ENCODE data around the gene NRSN1.

NRSN1 gene

GRCh38 chr6:24125980-24126379 lies at the start of gene NRSN1:
TSS of gene NRSN1 (plus strand) at chr6:24126215. CDS start at chr6:24134328, 8,113 bp downstream.
- DNase-seq (ENCODE audit: low read depth): peak; percentile 24

GRCh38 chr6:24078200-24078599 lies 47.8 kb upstream of the NRSN1 start:
- no peak for DNase-seq (ENCODE audit: low read depth)
- no peak for TF ChIP-seq CTCF (IDR thresholded peaks at IDR 0.05; ENCODE audit: insufficient read depth, low read depth, low read length, missing control alignments)
- no peak overlapping the region for H3K4me3 ChIP-seq (ENCODE audit: low read length)

More at GRCh38 chr6:24125980-24126379, at the start of gene NRSN1:
- no peak for TF ChIP-seq CTCF (IDR thresholded peaks at IDR 0.05; ENCODE audit: insufficient read depth, low read depth, low read length, missing control alignments)
- no peak within 1 kb of the TSS for H3K4me3 ChIP-seq (ENCODE audit: low read length)

- H3K4me3 ChIP-seq (ENCODE audit: low read length): no peak overlapping the region
- no peak for TF ChIP-seq CTCF (IDR thresholded peaks at IDR 0.05; ENCODE audit: insufficient read depth, low read depth, low read length, missing control alignments)
- DNase-seq (ENCODE audit: low read depth): no peak
Observed at GRCh38 chr6:24079076-24079475, 46.9 kb upstream of the NRSN1 start.

GRCh38 chr6:24080711-24081110 lies 45.3 kb upstream of the NRSN1 start:
- TF ChIP-seq CTCF (IDR thresholded peaks at IDR 0.05; ENCODE audit: insufficient read depth, low read depth, low read length, missing control alignments): no peak
- H3K4me3 ChIP-seq (ENCODE audit: low read length): no peak overlapping the region
- no peak for DNase-seq (ENCODE audit: low read depth)

GRCh38 chr6:24089736-24090135 lies 36.3 kb upstream of the NRSN1 start:
- no peak overlapping the region for H3K4me3 ChIP-seq (ENCODE audit: low read length)
- no peak for TF ChIP-seq CTCF (IDR thresholded peaks at IDR 0.05; ENCODE audit: insufficient read depth, low read depth, low read length, missing control alignments)
- DNase-seq (ENCODE audit: low read depth): no peak

- TF ChIP-seq CTCF (IDR thresholded peaks at IDR 0.05; ENCODE audit: insufficient read depth, low read depth, low read length, missing control alignments): no peak
- H3K4me3 ChIP-seq (ENCODE audit: low read length): no peak overlapping the region
- DNase-seq (ENCODE audit: low read depth): no peak
Observed at GRCh38 chr6:24092407-24092806, 33.6 kb upstream of the NRSN1 start.

GRCh38 chr6:24093381-24093780 lies 32.6 kb upstream of the NRSN1 start:
- TF ChIP-seq CTCF (IDR thresholded peaks at IDR 0.05; ENCODE audit: insufficient read depth, low read depth, low read length, missing control alignments): no peak
- H3K4me3 ChIP-seq (ENCODE audit: low read length): no peak overlapping the region
- no peak for DNase-seq (ENCODE audit: low read depth)
